K562 (cell line): ENCODE data around the gene NAA15. TPM values are rescaled to one million over a fixed set of nuclear protein-coding genes. Genes with fewer than 3 reads are reported as not detected.

Source experiments
- ASH1L ChIP-seq: fragments of 450-650 bp; IDR thresholded peaks from 2 replicates; pipeline ENCODE4 v1.6.1; 2018; ENCODE audit warnings: borderline replicate concordance, mild to moderate bottlenecking, low read depth; ENCODE audit not compliant: partially characterized antibody
- CBFB ChIP-seq: sonication (generic); formaldehyde crosslinking; IDR thresholded peaks from 2 replicates; pipeline ENCODE4 v1.4.0; 2020; ENCODE audit warnings: mild to moderate bottlenecking, missing genetic modification reagents
- CREB3L1 ChIP-seq: fragments of 450-650 bp; IDR thresholded peaks from 2 replicates; pipeline ENCODE4 v1.6.1; 2014; ENCODE audit warnings: low read depth, mild to moderate bottlenecking, moderate library complexity, borderline replicate concordance
- E2F6 ChIP-seq, 2 experiments: IDR thresholded peaks; 2 replicates each; pipeline ENCODE4 v1.6.1; 2011; ENCODE audit warnings: borderline replicate concordance in 1 of 2, control low read depth in 1 of 2, low read depth in 1 of 2, low read length in 1 of 2, mild to moderate bottlenecking in 1 of 2, mixed read lengths in 1 of 2, moderate library complexity in 1 of 2; ENCODE audit not compliant: insufficient read depth in 1 of 2, insufficient read length in 1 of 2, poor library complexity in 1 of 2, severe bottlenecking in 1 of 2; ENCODE audit errors: extremely low read depth in 1 of 2
- ETV6 ChIP-seq, 3 experiments: fragments of 150-350 bp in 1 of 3; sonication (generic) in 1 of 3; formaldehyde crosslinking in 1 of 3; IDR thresholded peaks; 2 replicates each; pipeline versions ENCODE4 v1.6.1 to v1.8.0; 2014 to 2022; ENCODE audit warnings: borderline replicate concordance in 2 of 3, low read depth in 2 of 3, antibody characterized with exemption in 1 of 3, low read length in 1 of 3, mild to moderate bottlenecking in 1 of 3, missing genetic modification reagents in 1 of 3
- JUN ChIP-seq, 2 experiments: sonication (generic) in 1 of 2; formaldehyde crosslinking in 1 of 2; IDR thresholded peaks; 2 replicates each; pipeline versions ENCODE4 v1.6.1 to v1.8.0; 2012 to 2022; ENCODE audit warnings: borderline replicate concordance in 2 of 2, mild to moderate bottlenecking in 2 of 2, improper control_type of control experiment in 1 of 2, low read depth in 1 of 2, low read length in 1 of 2, missing genetic modification reagents in 1 of 2
- MGA ChIP-seq: fragments of 450-650 bp; IDR thresholded peaks from 2 replicates; pipeline ENCODE4 v1.6.1; 2016; ENCODE audit warnings: mild to moderate bottlenecking, moderate library complexity
- RAD51 ChIP-seq: fragments of 450-650 bp; IDR thresholded peaks from 2 replicates; pipeline ENCODE4 v1.7.1; 2016; ENCODE audit warnings: low read depth, mild to moderate bottlenecking, borderline replicate concordance
- SP2 ChIP-seq: IDR thresholded peaks from 2 replicates; pipeline ENCODE4 v1.6.1; 2011; ENCODE audit warnings: mild to moderate bottlenecking, low read depth, low read length, moderate library complexity; ENCODE audit not compliant: poor library complexity, severe bottlenecking; ENCODE audit errors: extremely low read depth
- polyA plus RNA-seq, 8 experiments: library from polyadenylated mRNA; depleted of rRNA in 4 of 8; stranded (reverse) in 5 of 8; unstranded in 3 of 8; fragments of >200 nt; fragmentation: Nextera tagmentation in 2 of 8; fragmentation: Illumina TruSeq in 1 of 8; extraction: Ambion mirVana in 2 of 8; extraction: Trizol in 1 of 8; gene quantifications; 2 replicates each; pipeline versions ENCODE4 v1.2.1 to v1.2.3, GENCODE V29; 2011 to 2014; ENCODE audit warnings: inconsistent platforms in 1 of 8, missing spikeins in 1 of 8
- total RNA-seq, 7 experiments: library from RNA; depleted of rRNA in 6 of 7; stranded (reverse); fragments of >200 nt in 6 of 7; fragmentation: Illumina TruSeq in 2 of 7; extraction: Trizol in 2 of 7; gene quantifications; 2 replicates each; pipeline versions ENCODE4 v1.2.1 to v1.2.3, GENCODE V29; 2011 to 2021; ENCODE audit warnings: low replicate concordance in 1 of 7

The NAA15 gene
- total and polyA plus RNA-seq, 9 of the 15 experiments (the other 6 are each of a cell fraction or from before 2014, with no cell fraction given), result 37.8 to 117 (median 63.2) TPM

- TF ChIP-seq CREB3L1 (peak; percentile 96), MGA (peak; percentile 98), ETV6 (IDR thresholded peaks at IDR 0.05; ENCODE audit: borderline replicate concordance in 1 of 2, low read depth in 2 of 2, low read length in 1 of 2) (no peak), ETV6 (CRISPR knock-in tag; IDR thresholded peaks at IDR 0.05; ENCODE audit: borderline replicate concordance) (no peak; the same call in 1 of the 2 replicates), E2F6 (IDR thresholded peaks at IDR 0.05; ENCODE audit: borderline replicate concordance in 1 of 2, extremely low read depth in 1 of 2, insufficient read depth in 1 of 2, insufficient read length in 1 of 2, low read depth in 1 of 2, low read length in 1 of 2, poor library complexity in 1 of 2, severe bottlenecking in 1 of 2) (peak; percentile 10 to 62), JUN (IDR thresholded peaks at IDR 0.05; ENCODE audit: borderline replicate concordance, low read depth, low read length) (no peak), JUN (CRISPR knock-in tag; IDR thresholded peaks at IDR 0.05; ENCODE audit: borderline replicate concordance) (no peak; the same call in 1 of the 2 replicates), ASH1L (no peak), RAD51 (no peak), CBFB (CRISPR knock-in tag) (0 out of 2 replicates have a peak, but pooled peaks have one; percentile 83), SP2 (no peak)
These were observed 152.2 kb downstream of the NAA15 start (continued) for GRCh38 chr4:139453371-139454110.
